KOPT-K1 (cell line): ENCODE data around the gene DTHD1.

ENCODE experiments used
- H3K27ac ChIP-seq: fragments of 200-600 bp; sonication (generic); 2 replicates; pipeline ENCODE4 v1.5.1; 2016; ENCODE audit warnings: antibody characterized with exemption, mild to moderate bottlenecking, low read depth, low read length; ENCODE audit not compliant: poor library complexity, severe bottlenecking
- H3K36me3 ChIP-seq: fragments of 200-600 bp; sonication (generic); 2 replicates; pipeline ENCODE4 v1.5.1; 2017; ENCODE audit warnings: antibody characterized with exemption, mild to moderate bottlenecking, low read length, moderate library complexity; ENCODE audit not compliant: insufficient read depth
- H3K9me3 ChIP-seq: fragments of 200-600 bp; sonication (generic); 2 replicates; pipeline ENCODE4 v1.5.1; 2017; ENCODE audit warnings: antibody characterized with exemption, low read length, mild to moderate bottlenecking; ENCODE audit not compliant: insufficient read depth, poor library complexity, severe bottlenecking

DTHD1 gene

DNA sequence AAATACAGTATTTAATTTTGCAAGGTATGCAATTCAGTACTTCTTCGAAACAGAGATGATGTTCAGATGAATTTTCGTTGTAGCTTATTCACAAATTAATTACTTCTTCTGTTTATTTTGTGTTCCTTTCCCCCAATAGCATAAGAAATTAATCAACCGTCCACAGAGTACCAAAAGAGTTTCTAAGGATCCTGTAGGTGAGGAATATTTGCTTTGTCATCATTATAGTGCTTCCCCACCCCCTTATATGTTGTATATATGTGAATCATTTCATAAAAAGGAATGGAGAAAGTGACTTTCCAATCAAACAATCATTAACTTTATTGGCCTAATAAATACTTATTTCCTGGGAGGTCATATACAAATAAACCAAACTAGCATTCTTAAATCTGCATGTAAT, 57.6 kb downstream of the DTHD1 start:
- Histone ChIP-seq H3K9me3 (no peaks in the 10 kb centered on the region), H3K36me3 (no peaks in the 10 kb centered on the region), H3K27ac (no peak overlapping the region)

DNA sequence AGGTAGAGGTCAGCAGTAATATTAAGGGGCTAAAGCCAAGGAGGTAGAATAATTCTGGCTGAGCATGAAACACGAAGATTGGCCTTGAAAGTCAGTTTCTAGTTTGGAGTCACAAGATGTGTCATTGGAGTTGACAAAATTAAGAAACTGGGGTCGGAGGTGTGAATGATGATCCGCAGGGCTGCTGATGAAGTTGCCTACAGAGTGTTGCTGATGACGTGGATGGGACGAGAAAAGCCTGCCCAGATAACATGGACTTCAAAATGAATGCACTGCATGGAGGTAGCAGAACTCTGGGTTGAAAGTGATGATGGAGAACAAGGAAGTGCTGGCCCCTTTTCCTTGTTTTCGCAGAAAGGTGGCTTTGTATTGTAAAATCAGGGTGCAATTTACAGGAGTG, 60.5 kb downstream of the DTHD1 start:
- H3K27ac ChIP-seq: no peak overlapping the region
- no peaks in the 10 kb centered on the region for H3K36me3 ChIP-seq
- H3K9me3 ChIP-seq: no peaks in the 10 kb centered on the region

DNA sequence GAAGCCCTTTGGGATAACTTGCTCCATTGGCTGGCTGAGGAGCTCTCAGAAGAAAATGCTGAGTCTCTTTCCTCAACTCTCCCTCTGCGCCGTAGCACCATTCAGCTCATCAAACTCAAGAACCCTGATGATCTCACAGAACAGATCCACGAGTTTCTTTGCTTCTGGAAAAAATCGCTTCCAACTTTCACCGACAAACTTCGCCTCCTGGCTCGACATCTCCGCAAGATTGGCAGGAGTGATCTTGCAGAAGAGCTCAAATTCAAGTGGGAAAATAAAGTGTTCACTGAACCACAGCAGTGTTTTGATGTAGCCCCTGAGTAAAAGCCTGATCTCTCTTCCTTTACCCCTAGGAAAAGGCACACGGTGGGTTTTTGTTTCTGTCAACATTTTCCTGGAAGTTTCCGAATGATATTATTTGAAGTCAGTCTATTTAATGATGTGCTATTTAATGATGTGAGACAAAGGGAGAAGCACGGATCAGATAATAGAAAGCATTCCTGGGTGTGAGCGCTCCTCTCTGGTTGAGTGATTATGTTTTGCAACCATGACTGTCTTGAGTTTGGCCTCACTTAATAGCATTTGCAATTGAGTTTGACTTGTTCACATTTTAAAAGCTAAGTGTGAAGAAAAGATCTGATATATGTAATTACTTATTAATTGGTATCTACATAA, 62.2 kb downstream of the DTHD1 start:
- Histone ChIP-seq H3K36me3 (no peaks in the 10 kb centered on the region), H3K27ac (no peak overlapping the region), H3K9me3 (no peaks in the 10 kb centered on the region)

DNA sequence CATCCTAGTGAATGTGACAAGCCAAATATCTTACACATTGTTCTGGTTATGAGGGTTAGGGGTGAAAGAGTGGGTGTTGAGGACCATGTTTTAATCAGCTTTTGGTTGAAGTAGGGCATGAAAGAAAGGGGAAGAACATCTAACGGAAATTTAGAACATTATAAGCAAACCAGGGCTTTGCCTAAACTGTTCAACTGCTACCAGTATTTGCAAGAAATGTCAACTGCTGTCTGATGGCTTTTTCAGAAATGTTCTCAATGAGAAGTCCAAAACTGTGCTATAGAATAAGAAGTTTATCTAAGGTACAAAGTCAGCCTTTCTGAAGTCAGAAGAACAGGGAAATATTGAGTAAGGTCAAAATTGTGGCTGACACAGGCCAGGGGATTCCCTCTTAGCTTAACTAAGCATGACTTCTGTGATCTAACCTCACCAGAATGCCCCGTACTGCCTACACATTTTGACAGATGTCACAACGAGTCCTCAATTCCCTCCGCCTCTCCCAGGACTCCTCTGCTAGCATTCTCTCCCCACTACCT, 67.1 kb downstream of the DTHD1 start:
- no peak overlapping the region for H3K27ac ChIP-seq
- H3K36me3 ChIP-seq: no peaks in the 10 kb centered on the region
- H3K9me3 ChIP-seq: no peaks in the 10 kb centered on the region

DNA sequence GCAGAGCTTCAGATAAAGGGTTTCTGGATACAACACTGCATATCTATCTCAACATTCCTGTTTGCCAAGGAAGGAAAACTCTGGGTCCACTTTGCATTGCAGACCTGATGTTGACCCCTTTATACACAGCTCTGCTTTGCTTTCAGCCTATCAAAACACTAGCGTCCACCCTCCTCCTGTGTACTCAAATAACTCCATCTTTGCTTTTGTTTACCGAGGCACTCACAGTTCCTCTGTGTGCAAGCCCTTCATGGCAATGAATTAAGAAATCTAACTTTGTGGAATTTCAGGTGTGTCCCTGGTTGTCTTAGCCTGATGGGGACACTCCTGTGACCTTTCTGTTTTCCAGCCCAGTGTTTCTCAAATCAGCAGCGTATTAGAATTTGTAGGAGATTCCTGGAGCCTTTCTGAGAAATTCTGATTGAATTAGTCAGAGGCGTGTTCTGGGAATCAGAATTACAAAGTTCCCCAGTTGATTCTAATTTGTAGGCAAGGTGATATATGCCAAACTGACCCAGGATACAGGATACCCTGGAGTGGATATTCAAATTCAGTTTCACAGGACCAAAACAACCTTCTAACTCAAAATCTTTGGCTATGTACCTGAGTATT, 68.6 kb downstream of the DTHD1 start:
- Histone ChIP-seq H3K36me3 (no peaks in the 10 kb centered on the region), H3K27ac (no peak overlapping the region), H3K9me3 (no peaks in the 10 kb centered on the region)

DNA sequence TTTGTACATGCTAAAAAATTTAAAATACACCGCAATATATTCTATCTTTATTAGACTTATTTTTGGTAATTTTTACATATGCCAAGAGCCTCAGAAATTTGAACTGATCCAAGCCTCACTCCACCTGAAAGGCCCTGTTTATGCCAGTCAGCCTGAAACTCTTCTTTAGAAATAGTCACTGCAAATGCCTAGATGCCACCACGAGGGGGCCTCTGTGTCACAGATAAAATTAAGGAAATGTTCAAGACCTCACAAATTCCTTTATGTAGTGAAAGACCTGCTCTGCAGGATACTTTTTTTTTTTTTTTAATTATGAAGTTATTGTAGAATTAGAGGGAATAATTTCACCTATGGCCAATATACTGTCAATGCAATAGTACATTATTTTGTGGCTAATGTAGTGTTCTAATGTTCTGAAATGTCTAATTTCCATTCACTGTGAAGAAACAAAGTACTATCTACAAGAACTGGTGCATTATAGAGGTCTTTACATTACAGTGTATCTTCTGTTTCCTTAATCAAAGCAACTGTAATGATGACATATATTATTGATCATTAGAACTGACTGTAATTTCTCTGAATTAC, 69.8 kb downstream of the DTHD1 start:
- no peak overlapping the region for H3K27ac ChIP-seq
- no peaks in the 10 kb centered on the region for H3K9me3 ChIP-seq
- H3K36me3 ChIP-seq: no peaks in the 10 kb centered on the region

DNA sequence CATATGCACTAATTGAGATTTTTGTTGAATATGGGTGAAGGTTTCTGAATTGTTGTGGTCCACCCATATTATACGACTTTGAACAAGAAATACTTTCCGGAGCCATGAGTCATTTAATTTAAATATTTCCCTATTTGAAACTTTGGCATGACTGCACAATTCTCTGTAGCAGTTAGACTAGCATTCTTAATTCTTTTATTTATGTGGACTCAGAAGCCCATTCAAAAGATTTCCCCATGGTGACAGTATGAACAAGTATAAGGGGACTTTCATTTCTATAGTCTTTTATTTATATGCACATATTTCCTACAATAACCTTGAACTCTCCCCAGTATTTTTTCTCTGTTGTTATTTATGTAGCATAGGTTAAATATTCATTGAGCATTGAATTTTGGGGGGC, 72.6 kb downstream of the DTHD1 start:
- Histone ChIP-seq H3K27ac (no peak overlapping the region), H3K36me3 (no peaks in the 10 kb centered on the region), H3K9me3 (no peaks in the 10 kb centered on the region)

DNA sequence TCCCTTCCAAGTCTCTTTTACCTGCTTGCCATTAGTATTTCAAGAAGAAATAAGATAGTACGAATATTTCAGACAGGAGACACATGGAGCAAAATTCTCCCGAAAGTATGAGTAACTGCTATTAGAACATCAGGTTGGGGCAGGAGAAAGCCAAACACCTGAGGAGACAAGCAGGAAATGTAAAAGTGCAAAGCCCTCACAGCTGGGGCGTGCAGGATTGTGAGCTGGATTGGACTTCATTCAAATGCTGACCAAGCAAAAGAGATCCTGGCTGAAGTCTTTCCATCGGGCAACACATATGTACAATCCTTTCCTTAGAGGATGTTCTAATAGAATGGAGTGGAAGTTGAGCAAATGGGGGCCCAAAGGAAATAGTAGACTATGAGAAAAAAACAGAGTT, 76.8 kb downstream of the DTHD1 start:
- Histone ChIP-seq H3K9me3 (no peaks in the 10 kb centered on the region), H3K27ac (no peak overlapping the region), H3K36me3 (no peaks in the 10 kb centered on the region)

DNA sequence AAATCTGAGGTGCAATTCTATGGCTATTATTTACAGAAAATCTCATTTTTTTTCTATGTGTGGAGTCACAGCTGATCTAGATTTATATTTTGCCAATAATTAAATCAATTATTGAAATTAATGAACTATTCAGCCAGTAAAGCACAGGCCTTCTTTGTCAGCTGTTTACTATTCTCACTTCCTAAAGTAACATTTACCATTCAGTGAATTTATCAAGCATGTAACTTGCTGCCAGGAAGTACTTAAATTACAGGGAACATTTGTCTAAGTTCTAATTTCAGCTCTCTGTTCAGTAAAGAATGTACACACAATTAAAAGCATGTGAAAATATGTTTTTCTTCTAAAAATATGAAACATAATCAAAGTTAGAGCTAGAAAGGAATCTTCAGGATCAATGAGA, 79.3 kb downstream of the DTHD1 start:
- no peaks in the 10 kb centered on the region for H3K36me3 ChIP-seq
- no peak overlapping the region for H3K27ac ChIP-seq
- H3K9me3 ChIP-seq: no peaks in the 10 kb centered on the region

DNA sequence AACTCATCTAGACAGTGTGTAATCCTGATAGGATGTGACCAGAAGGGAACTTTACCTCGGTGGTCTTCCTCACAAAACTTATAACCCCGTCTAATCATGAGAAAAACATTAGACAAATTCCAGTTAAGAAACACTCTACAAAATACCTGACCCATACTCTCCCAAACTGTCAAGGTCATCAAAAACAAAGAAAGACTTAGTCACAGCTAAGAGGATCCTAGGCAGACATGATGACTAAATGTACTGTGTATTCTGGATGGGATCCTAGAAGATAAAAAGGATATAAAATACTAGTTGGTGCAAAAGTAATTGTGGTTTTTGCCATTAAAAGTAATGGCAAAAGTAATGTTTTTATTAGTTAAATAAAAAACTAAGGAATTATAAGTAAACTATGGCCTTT, 81.6 kb downstream of the DTHD1 start:
- no peaks in the 10 kb centered on the region for H3K36me3 ChIP-seq
- no peak overlapping the region for H3K27ac ChIP-seq
- H3K9me3 ChIP-seq: no peaks in the 10 kb centered on the region

DNA sequence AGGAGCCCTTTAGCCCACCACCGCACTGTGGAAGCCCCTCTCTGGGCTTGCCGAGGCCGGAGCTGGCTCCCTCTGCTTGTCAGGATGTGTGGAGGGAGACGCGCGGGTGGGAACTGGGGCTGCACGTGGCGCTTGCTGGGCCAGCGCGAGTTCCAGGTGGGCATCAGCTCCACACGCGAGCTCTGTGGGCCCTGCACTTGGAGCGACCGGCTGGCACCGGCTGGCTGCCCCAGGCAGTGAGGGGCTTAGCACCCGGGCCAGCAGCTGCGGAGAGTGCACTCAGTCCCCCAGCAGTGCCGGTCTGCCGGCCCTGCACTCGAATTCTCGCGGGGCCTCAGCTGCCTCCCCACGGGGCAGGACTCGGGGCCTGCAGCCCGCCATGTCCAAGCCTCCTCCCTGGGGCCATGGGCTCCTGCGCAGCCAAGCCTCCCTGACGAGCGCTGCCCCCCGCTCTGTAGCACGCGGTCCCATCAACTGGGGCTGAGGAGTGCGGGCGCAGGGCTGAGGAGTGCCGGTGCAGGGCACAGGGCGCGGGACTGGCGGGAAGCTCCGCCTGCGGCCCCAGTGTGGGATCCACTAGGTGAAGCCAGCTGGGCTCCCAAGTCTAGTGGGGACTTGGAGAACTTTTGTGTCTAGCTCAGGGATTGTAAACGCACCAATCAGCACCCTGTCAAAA, 93.6 kb downstream of the DTHD1 start:
- H3K9me3 ChIP-seq: peaks cover 5% of the 10 kb centered on the region
- no peaks in the 10 kb centered on the region for H3K36me3 ChIP-seq
- H3K27ac ChIP-seq: no peak overlapping the region

DNA sequence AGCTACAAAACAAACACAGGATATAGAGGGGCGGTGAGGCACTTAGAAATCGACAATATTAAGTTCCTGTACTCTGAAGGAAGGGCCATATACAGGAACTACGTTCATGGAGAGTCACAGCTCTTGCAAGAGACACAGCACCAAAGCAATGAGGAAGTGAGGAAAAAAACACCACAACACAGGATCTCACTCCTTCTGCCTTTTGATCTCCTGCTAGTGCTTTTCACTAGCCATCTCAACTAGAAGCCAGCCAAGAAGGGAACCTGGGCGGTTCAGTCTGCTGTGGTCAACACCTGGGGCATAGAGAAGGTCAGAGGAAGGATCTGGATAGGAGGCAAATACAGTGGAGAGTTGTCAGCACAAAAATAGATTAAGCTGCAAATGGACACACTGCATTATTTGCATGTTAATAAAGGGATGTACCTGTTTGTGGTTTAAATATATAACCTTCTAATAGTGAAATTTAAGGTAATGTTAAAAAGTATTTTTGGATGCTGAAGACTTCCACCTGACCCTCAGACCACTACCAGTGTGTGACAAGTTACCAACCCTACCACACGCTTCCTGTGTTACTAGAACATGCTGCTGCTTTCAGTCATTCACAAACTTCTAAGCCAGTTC, 104.6 kb downstream of the DTHD1 start:
- H3K27ac ChIP-seq: no peak overlapping the region
- H3K36me3 ChIP-seq: no peaks in the 10 kb centered on the region
- no peaks in the 10 kb centered on the region for H3K9me3 ChIP-seq

DNA sequence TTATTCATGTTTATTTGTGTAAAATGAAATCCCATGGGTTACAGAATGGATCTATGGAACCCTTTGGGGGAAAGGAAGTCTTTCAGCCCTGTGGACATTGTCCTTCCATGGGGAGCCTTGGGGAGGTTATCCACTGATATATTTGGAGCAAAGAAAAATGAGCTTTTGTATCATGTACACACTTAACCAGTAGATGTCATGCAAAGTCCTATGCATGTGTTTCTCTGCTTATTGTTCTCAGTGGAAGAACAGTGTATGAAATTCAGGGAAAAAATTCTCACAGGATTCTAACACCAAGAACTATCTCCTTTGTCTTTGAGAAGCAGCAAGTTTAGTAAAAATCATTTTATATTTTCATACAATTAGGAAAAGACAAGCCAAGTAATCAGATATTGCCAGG, 105.3 kb downstream of the DTHD1 start:
- Histone ChIP-seq H3K27ac (no peak overlapping the region), H3K36me3 (no peaks in the 10 kb centered on the region), H3K9me3 (no peaks in the 10 kb centered on the region)

DNA sequence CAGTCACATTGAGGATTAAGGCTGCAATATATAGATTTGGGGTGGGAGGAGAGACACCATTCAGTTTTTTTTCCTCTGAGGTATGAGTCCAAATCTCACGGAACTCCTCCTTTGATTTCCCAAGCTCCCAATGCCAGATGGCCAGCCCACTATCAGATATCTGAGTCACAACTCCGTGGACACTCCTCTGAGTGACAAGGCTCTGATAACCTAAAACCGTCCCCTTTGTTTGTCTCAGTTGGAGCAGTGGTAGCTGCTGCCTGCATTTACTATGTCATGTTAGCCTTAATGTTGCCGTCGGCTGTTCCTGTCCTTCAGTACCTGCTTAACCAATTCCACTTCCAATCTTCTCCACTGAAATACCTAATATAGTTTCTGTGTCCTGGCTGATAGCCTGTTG, 107.3 kb downstream of the DTHD1 start:
- Histone ChIP-seq H3K27ac (no peak overlapping the region), H3K36me3 (no peaks in the 10 kb centered on the region), H3K9me3 (no peaks in the 10 kb centered on the region)

DNA sequence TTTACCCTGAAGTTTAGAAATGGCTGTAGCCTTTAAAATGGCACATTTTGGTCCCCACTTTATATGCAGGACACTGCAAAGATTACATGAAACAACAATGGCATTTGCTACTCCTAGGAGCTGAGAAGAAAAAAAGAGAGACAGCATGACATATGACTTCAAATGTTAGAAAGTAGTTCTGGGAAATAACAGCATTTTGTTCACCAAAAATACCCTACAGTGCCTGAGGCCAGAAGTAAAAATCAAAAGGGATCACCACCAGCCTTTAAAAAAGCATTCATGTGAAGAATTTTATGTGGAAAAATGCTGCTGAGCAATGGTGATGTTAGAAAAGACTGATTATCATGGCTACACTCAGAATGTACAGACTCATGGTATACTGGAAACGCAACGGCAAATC, 110.0 kb downstream of the DTHD1 start:
- Histone ChIP-seq H3K9me3 (no peaks in the 10 kb centered on the region), H3K36me3 (no peaks in the 10 kb centered on the region), H3K27ac (no peak overlapping the region)
